LNCaP clone FGC (cell line): ENCODE results near the gene C5orf52.
"Not testable (repeated sequence)": the region's sequence is repeated elsewhere in the genome, so short reads cannot be mapped to it uniquely, and the experiment has no call there.

Experiments
- DNase-seq: peaks from one replicate; pipeline ENCODE4 v3.0.0-alpha.2; 2011; ENCODE audit warnings: low read depth
- H3K4me3 ChIP-seq: 2 replicates; pipeline ENCODE4 v1.5.1; 2011; ENCODE audit warnings: mild to moderate bottlenecking, low read depth, low read length, control low read depth
- TF ChIP-seq, protein P1 (sequence below): IDR thresholded peaks from 2 replicates; pipeline ENCODE4 v1.5.1; 2012; ENCODE audit warnings: mild to moderate bottlenecking; ENCODE audit not compliant: control insufficient read depth, insufficient read depth; ENCODE audit errors: extremely low read depth

Gene C5orf52

DNA sequence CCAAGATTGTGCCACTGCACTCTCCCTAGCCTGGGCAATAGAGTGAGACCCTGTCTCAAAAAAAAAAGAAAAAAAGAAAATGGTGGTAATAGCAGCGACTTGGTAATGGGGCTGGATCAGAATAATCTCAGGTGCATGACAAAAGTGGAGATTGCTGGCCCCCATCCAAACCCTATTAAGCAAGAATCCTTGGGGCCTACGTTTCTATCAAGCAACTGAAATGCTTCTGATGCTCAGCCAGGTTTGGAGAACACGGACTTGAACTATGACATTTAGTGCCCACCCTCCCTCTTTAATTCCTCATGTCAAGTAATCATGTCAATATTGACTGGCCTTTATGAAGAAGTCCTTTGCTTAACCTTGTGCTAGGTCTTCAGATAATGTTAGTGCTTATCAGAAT lies 6.6 kb downstream of the C5orf52 start:
- DNase-seq: no peak

GRCh38 chr5:157679801-157680200 lies 8.5 kb downstream of the C5orf52 start:
- TF ChIP-seq, protein P1, sequence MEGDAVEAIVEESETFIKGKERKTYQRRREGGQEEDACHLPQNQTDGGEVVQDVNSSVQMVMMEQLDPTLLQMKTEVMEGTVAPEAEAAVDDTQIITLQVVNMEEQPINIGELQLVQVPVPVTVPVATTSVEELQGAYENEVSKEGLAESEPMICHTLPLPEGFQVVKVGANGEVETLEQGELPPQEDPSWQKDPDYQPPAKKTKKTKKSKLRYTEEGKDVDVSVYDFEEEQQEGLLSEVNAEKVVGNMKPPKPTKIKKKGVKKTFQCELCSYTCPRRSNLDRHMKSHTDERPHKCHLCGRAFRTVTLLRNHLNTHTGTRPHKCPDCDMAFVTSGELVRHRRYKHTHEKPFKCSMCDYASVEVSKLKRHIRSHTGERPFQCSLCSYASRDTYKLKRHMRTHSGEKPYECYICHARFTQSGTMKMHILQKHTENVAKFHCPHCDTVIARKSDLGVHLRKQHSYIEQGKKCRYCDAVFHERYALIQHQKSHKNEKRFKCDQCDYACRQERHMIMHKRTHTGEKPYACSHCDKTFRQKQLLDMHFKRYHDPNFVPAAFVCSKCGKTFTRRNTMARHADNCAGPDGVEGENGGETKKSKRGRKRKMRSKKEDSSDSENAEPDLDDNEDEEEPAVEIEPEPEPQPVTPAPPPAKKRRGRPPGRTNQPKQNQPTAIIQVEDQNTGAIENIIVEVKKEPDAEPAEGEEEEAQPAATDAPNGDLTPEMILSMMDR: no peak
- no peak for DNase-seq
- H3K4me3 ChIP-seq: no peak overlapping the region

More for the DNA sequence above, 6.6 kb downstream of the C5orf52 start:
- no peak overlapping the region for H3K4me3 ChIP-seq
- TF ChIP-seq, protein P1: no peak

DNA sequence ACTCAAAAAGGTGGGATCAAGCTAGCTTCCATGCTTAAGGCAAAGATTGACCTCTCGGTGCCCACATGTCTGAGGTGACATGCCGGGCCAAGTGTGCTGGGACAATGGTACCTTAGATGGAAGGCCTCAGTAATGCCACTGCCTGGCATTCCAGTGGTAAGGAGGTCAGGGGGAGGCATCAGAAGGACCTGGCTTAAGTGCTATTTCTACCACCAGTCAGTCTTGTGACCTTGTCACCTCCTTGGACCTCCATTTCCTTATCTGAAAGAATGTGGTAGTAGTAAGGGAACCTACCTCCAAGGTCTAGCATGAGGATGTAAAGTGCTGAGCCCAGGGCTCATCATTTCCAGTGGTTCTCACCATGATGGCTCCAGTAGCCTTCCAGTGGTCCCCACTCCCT lies 8.9 kb downstream of the C5orf52 start:
- no peak overlapping the region for H3K4me3 ChIP-seq
- TF ChIP-seq, protein P1: no peak
- DNase-seq: no peak

- TF ChIP-seq, protein P1: no peak
- H3K4me3 ChIP-seq: no peak overlapping the region
- DNase-seq: no peak
Measured at GRCh38 chr5:157681048-157681447, 9.7 kb downstream of the C5orf52 start.

DNA sequence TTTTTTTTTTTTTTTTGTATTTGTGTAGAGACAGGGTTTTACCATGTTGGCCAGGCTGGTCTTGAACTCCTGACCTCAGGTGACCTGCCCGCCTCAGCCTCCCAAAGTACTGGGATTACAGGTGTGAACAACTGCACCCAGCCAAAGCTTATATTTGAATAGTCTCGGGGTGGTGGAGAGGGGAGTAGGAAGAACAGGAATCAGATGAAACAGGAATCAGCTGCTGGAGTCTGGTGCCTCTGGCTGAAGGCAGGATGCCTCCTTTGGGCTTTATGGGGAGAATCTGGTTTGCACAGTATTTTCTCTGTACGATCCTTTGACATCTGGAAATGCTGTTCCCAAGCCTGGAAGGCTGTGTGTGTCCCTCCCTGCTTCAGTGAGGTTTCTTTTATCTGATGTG lies 10.9 kb downstream of the C5orf52 start:
- TF ChIP-seq, protein P1: no peak

GRCh38 chr5:157686276-157687197 lies 15.2 kb downstream of the C5orf52 start:
- H3K4me3 ChIP-seq, DNase-seq: not testable (repeated sequence)

More for the DNA sequence above, 10.9 kb downstream of the C5orf52 start:
- DNase-seq: no peak
- H3K4me3 ChIP-seq: no peak overlapping the region

DNA sequence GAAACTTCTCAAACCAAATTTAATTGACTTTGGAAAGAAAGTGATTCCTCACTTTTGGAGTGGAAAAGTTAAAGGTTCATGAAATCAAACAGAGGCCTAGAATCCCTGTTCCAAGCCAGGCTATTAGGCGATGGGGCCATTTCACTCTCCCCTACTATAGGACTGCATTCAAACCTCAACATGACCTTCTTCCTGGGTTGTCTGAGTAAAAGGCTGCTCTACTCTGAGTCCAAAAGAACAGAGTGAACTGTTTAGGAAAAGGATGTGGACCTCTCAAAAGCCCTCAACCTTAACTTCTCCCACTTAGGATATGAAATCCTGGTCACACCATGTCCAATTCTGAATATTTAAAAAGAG lies 15.8 kb downstream of the C5orf52 start:
- DNase-seq: no peak
- TF ChIP-seq, protein P1: no peak
- H3K4me3 ChIP-seq: no peak overlapping the region
